Superior temporal gyrus (tissue), 1 donor: ENCODE measurements around the gene ZNF732.
"Not testable (repeated sequence)": the region's sequence is repeated elsewhere in the genome, so short reads cannot be mapped to it uniquely, and the experiment has no call there.

Source experiments
- DNase-seq: peaks from one replicate; pipeline ENCODE4 v3.0.0-alpha.2; 2016; ENCODE audit errors: extremely low spot score

The ZNF732 gene

GRCh38 chr4:304969-305680, at the start of gene ZNF732:
Gene ZNF732, minus strand, starts transcription at chr4:305474. Its CDS starts 164 bp downstream, at chr4:305310.
- peak; percentile 18 for DNase-seq

GRCh38 chr4:340011-340410, 34.7 kb upstream of the ZNF732 start:
- DNase-seq: no peak

- no peak for DNase-seq
Measured at GRCh38 chr4:338759-339097, 33.5 kb upstream of the ZNF732 start.

- DNase-seq: no peak
Measured at GRCh38 chr4:337932-338758, 32.9 kb upstream of the ZNF732 start.

- peak; percentile 99 for DNase-seq
Measured at GRCh38 chr4:337143-337931, 32.1 kb upstream of the ZNF732 start, which contains the start of gene ZNF141. Gene ZNF141, plus strand, starts transcription at chr4:337814. Its CDS starts 170 bp downstream, at chr4:337984.

GRCh38 chr4:336893-337142, 31.5 kb upstream of the ZNF732 start:
- DNase-seq: peak; percentile 25

- peak; percentile 31 for DNase-seq
Measured at GRCh38 chr4:336099-336892, 31.0 kb upstream of the ZNF732 start.

- DNase-seq: no peak
Measured at GRCh38 chr4:335515-335914, 30.2 kb upstream of the ZNF732 start.

GRCh38 chr4:328729-329128, 23.5 kb upstream of the ZNF732 start:
- DNase-seq: no peak

GRCh38 chr4:314296-314903, 9.1 kb upstream of the ZNF732 start:
- no peak for DNase-seq

- no peak for DNase-seq
Measured at GRCh38 chr4:309807-310206, 4.5 kb upstream of the ZNF732 start.

- no peak for DNase-seq
Measured at GRCh38 chr4:306551-306961, 1.3 kb upstream of the ZNF732 start.

GRCh38 chr4:304516-304915, 758 bp downstream of the ZNF732 start:
- not testable (repeated sequence) for DNase-seq

GRCh38 chr4:302381-302780, 2.9 kb downstream of the ZNF732 start:
- no peak for DNase-seq

- DNase-seq: no peak
Measured at GRCh38 chr4:294732-295131, 10.5 kb downstream of the ZNF732 start.

- no peak for DNase-seq
Measured at GRCh38 chr4:288891-289290, 16.4 kb downstream of the ZNF732 start.

- no peak for DNase-seq
Measured at GRCh38 chr4:273309-274017, 31.8 kb downstream of the ZNF732 start.

- no peak for DNase-seq
Measured at GRCh38 chr4:271492-272103, 33.7 kb downstream of the ZNF732 start.

GRCh38 chr4:259240-259639, 46.0 kb downstream of the ZNF732 start:
- DNase-seq: not testable (repeated sequence)

GRCh38 chr4:256492-256891, 48.8 kb downstream of the ZNF732 start:
- DNase-seq: no peak
